GM12878 (cell line): ENCODE results near the gene GRN. TPM values are rescaled to one million over a fixed set of nuclear protein-coding genes. Genes with fewer than 3 reads are reported as not detected.

Source experiments
- BCL11A ChIP-seq: IDR thresholded peaks from 2 replicates; pipeline ENCODE4 v1.6.1; 2011; ENCODE audit warnings: low read depth, low read length
- BCLAF1 ChIP-seq: fragments of 450-650 bp; IDR thresholded peaks from 2 replicates; pipeline ENCODE4 v1.6.1; 2017; ENCODE audit warnings: antibody characterized with exemption, mild to moderate bottlenecking, moderate library complexity
- CREB1 ChIP-seq: IDR thresholded peaks from 2 replicates; pipeline ENCODE4 v1.6.1; 2012; ENCODE audit warnings: low read depth, mild to moderate bottlenecking, inconsistent platforms
- CTCF ChIP-seq, 3 experiments: IDR thresholded peaks in 2 of 3; conservative IDR thresholded peaks in 1 of 3; 2 replicates each; pipeline ENCODE4 v1.5.1; 2011; ENCODE audit warnings: low read depth in 3 of 3, low read length in 3 of 3, mild to moderate bottlenecking in 3 of 3, control low read depth in 2 of 3, moderate library complexity in 2 of 3, inconsistent platforms in 1 of 3, mixed read lengths in 1 of 3; ENCODE audit not compliant: control insufficient read depth in 2 of 3, insufficient read depth in 1 of 3; ENCODE audit errors: extremely low read depth in 1 of 3
- E4F1 ChIP-seq: fragments of 450-650 bp; IDR thresholded peaks from 2 replicates; pipeline ENCODE4 v1.6.1; 2018; ENCODE audit warnings: borderline replicate concordance, mild to moderate bottlenecking; ENCODE audit not compliant: partially characterized antibody
- ESRRA ChIP-seq: IDR thresholded peaks from 2 replicates; pipeline ENCODE4 v1.6.1; 2012; ENCODE audit warnings: mild to moderate bottlenecking, low read length, improper control_type of control experiment
- HCFC1 ChIP-seq: fragments of 150-350 bp; IDR thresholded peaks from 2 replicates; pipeline ENCODE4 v1.6.1; 2014; ENCODE audit warnings: low read length
- MEF2B ChIP-seq: fragments of 450-650 bp; IDR thresholded peaks from 2 replicates; pipeline ENCODE4 v1.6.1; 2018; ENCODE audit warnings: mild to moderate bottlenecking, moderate library complexity; ENCODE audit not compliant: partially characterized antibody, poor library complexity, severe bottlenecking
- MXI1 ChIP-seq: fragments of 150-350 bp; IDR thresholded peaks from 2 replicates; pipeline ENCODE4 v1.6.1; 2011; ENCODE audit warnings: low read depth, mild to moderate bottlenecking, inconsistent platforms, low read length, improper control_type of control experiment
- NBN ChIP-seq: fragments of 450-650 bp; IDR thresholded peaks from 2 replicates; pipeline ENCODE4 v1.6.1; 2016
- NR2C2 ChIP-seq: IDR thresholded peaks from 2 replicates; pipeline ENCODE4 v1.6.1; 2011; ENCODE audit warnings: borderline replicate concordance, low read depth; ENCODE audit not compliant: control insufficient read depth, insufficient read length
- POU2F2 ChIP-seq: IDR thresholded peaks from 3 replicates; pipeline ENCODE4 v1.6.1; 2011; ENCODE audit warnings: low read depth, mild to moderate bottlenecking, low read length, borderline replicate concordance
- RFX5 ChIP-seq: IDR thresholded peaks from 2 replicates; pipeline ENCODE4 v1.6.1; 2011; ENCODE audit warnings: low read depth, low read length, improper control_type of control experiment
- RUNX3 ChIP-seq: IDR thresholded peaks from 2 replicates; pipeline ENCODE4 v1.6.1; 2012; ENCODE audit warnings: low read length, inconsistent platforms
- SREBF2 ChIP-seq: IDR thresholded peaks from 2 replicates; pipeline ENCODE4 v1.6.1; 2012; ENCODE audit warnings: mild to moderate bottlenecking, low read length
- SUZ12 ChIP-seq: fragments of 200-600 bp; sonication (generic); IDR thresholded peaks from one replicate; pipeline ENCODE4 v1.6.1; 2018; ENCODE audit warnings: antibody characterized with exemption, mild to moderate bottlenecking; ENCODE audit not compliant: unreplicated experiment
- ZNF207 ChIP-seq: fragments of 450-650 bp; IDR thresholded peaks from 2 replicates; pipeline ENCODE4 v1.6.1; 2014; ENCODE audit warnings: antibody characterized with exemption, mild to moderate bottlenecking, borderline replicate concordance
- polyA plus RNA-seq, 11 experiments: library from polyadenylated mRNA; depleted of rRNA in 4 of 11; unstranded in 6 of 11; stranded (reverse) in 5 of 11; fragments of >200 nt; fragmentation: Nextera tagmentation in 4 of 11; fragmentation: Illumina TruSeq in 1 of 11; extraction: Ambion mirVana in 4 of 11; extraction: Trizol in 1 of 11; gene quantifications; 1 replicate in 1 of 11; 2 replicates in 10 of 11; pipeline versions ENCODE4 v1.2.1 to v1.2.3, GENCODE V29; 2011 to 2016; ENCODE audit warnings: inconsistent platforms in 2 of 11, missing spikeins in 2 of 11, low read depth in 1 of 11
- total RNA-seq, 4 experiments: library from RNA; depleted of rRNA in 3 of 4; stranded (reverse); fragments of >200 nt in 3 of 4; fragmentation: Illumina TruSeq in 1 of 4; extraction: Trizol in 1 of 4; gene quantifications; 2 replicates each; pipeline versions ENCODE4 v1.2.1 to v1.2.3, GENCODE V29; 2013 to 2021
- TF ChIP-seq, protein P1 (sequence below): fragments of 150-350 bp; IDR thresholded peaks from 2 replicates; pipeline ENCODE4 v1.6.1; 2014; ENCODE audit warnings: mild to moderate bottlenecking, low read depth, low read length
- TF ChIP-seq, protein P2 (sequence below): fragments of 450-650 bp; IDR thresholded peaks from 2 replicates; pipeline ENCODE4 v1.6.1; 2016; ENCODE audit warnings: mild to moderate bottlenecking

Gene GRN
- total and polyA plus RNA-seq, 10 of the 15 experiments (the other 5 are each of a cell fraction or from before 2014, with no cell fraction given) = 22.3 to 389 (median 139) TPM

GRCh38 chr17:44331249-44331760, 13.8 kb upstream of the GRN start (continued):
- 0 out of 2 replicates have a peak, but pooled peaks have one; percentile 46 for TF ChIP-seq MXI1
- TF ChIP-seq CREB1 = 0 out of 2 replicates have a peak, but pooled peaks have one; percentile 34
- TF ChIP-seq NR2C2 = no peak
- no peak for TF ChIP-seq ESRRA
- TF ChIP-seq, protein P1, sequence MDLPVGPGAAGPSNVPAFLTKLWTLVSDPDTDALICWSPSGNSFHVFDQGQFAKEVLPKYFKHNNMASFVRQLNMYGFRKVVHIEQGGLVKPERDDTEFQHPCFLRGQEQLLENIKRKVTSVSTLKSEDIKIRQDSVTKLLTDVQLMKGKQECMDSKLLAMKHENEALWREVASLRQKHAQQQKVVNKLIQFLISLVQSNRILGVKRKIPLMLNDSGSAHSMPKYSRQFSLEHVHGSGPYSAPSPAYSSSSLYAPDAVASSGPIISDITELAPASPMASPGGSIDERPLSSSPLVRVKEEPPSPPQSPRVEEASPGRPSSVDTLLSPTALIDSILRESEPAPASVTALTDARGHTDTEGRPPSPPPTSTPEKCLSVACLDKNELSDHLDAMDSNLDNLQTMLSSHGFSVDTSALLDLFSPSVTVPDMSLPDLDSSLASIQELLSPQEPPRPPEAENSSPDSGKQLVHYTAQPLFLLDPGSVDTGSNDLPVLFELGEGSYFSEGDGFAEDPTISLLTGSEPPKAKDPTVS = no peak
- TF ChIP-seq NBN = no peak; the same call in 1 of the 2 replicates
- no peak for TF ChIP-seq BCLAF1
- TF ChIP-seq CTCF (IDR thresholded peaks at IDR 0.05 in 2 of 3, conservative IDR thresholded peaks at IDR 0.05 in 1 of 3; ENCODE audit: control insufficient read depth in 2 of 3, extremely low read depth in 1 of 3, insufficient read depth in 1 of 3, low read depth in 3 of 3, low read length in 3 of 3) = peak; percentile 69 to 85 (median 84)
- no peak for TF ChIP-seq HCFC1
- TF ChIP-seq SREBF2 = no peak
- no peak for TF ChIP-seq BCL11A
- TF ChIP-seq, protein P2, sequence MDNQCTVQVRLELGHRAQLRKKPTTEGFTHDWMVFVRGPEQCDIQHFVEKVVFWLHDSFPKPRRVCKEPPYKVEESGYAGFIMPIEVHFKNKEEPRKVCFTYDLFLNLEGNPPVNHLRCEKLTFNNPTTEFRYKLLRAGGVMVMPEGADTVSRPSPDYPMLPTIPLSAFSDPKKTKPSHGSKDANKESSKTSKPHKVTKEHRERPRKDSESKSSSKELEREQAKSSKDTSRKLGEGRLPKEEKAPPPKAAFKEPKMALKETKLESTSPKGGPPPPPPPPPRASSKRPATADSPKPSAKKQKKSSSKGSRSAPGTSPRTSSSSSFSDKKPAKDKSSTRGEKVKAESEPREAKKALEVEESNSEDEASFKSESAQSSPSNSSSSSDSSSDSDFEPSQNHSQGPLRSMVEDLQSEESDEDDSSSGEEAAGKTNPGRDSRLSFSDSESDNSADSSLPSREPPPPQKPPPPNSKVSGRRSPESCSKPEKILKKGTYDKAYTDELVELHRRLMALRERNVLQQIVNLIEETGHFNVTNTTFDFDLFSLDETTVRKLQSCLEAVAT = no peak
- TF ChIP-seq SUZ12 = no peak
- TF ChIP-seq RFX5 = no peak
- TF ChIP-seq E4F1 = no peak
- peak; percentile 77; the same call in 1 of the 3 replicates for TF ChIP-seq POU2F2
- peak; percentile 38; the same call in 1 of the 2 replicates for TF ChIP-seq RUNX3
- no peak for TF ChIP-seq MEF2B
- no peak for TF ChIP-seq ZNF207
